GM23338 (cell line): Measurements from ENCODE around the gene PLD5. TPM values are rescaled to one million over a fixed set of nuclear protein-coding genes. Genes with fewer than 3 reads are reported as not detected.

Experiments used
- ATAC-seq: fragments of 200-7000 bp; cut with Tn5 transposase; 3 replicates; pipeline ENCODE4 v1.9.1; 2020
- DNase-seq: peaks from one replicate; pipeline ENCODE4 v3.0.0-alpha.2; 2015; ENCODE audit warnings: low spot score
- H2AFZ ChIP-seq: fragments of 200-600 bp; sonication (generic); 2 replicates; pipeline ENCODE4 v1.8.0; 2016; ENCODE audit warnings: antibody characterized with exemption, mild to moderate bottlenecking, moderate library complexity
- H3F3A ChIP-seq: fragments of 200-600 bp; sonication (generic); replicated peaks from 2 replicates; pipeline ENCODE4 v1.8.0; 2017; ENCODE audit warnings: antibody characterized with exemption, mixed run types, low read depth
- H3K27ac ChIP-seq: fragments of 200-600 bp; sonication (generic); 2 replicates; pipeline ENCODE4 v1.6.1; 2016; ENCODE audit warnings: low read depth
- H3K27me3 ChIP-seq: fragments of 200-600 bp; sonication (generic); 2 replicates; pipeline ENCODE4 v1.8.0; 2016; ENCODE audit warnings: mild to moderate bottlenecking, mixed run types, moderate library complexity; ENCODE audit not compliant: insufficient read depth
- H3K36me3 ChIP-seq: fragments of 200-600 bp; sonication (generic); 2 replicates; pipeline ENCODE4 v1.8.0; 2016; ENCODE audit warnings: mild to moderate bottlenecking; ENCODE audit not compliant: insufficient read depth
- H3K4me1 ChIP-seq: fragments of 200-600 bp; sonication (generic); 2 replicates; pipeline ENCODE4 v1.8.0; 2016; ENCODE audit warnings: mild to moderate bottlenecking, moderate library complexity; ENCODE audit not compliant: insufficient read depth
- H3K4me2 ChIP-seq: fragments of 200-600 bp; sonication (generic); 2 replicates; pipeline ENCODE4 v1.7.1; 2017; ENCODE audit warnings: mixed run types
- H3K4me3 ChIP-seq: fragments of 200-600 bp; sonication (generic); 2 replicates; pipeline ENCODE4 v1.6.1; 2016; ENCODE audit warnings: mixed run types
- H3K79me2 ChIP-seq: fragments of 200-600 bp; sonication (generic); replicated peaks from 2 replicates; pipeline ENCODE4 v1.8.0; 2017; ENCODE audit warnings: mild to moderate bottlenecking; ENCODE audit not compliant: insufficient read depth
- H3K9me2 ChIP-seq: fragments of 200-600 bp; sonication (generic); 2 replicates; pipeline ENCODE4 v1.8.0; 2017; ENCODE audit not compliant: insufficient read depth
- H4K20me1 ChIP-seq: fragments of 200-600 bp; sonication (generic); replicated peaks from 2 replicates; pipeline ENCODE4 v1.8.0; 2017; ENCODE audit warnings: mild to moderate bottlenecking; ENCODE audit not compliant: insufficient read depth
- H3K27ac Mint-ChIP-seq: 2 replicates; pipeline ENCODE4 v1.8.0; 2020; ENCODE audit warnings: inconsistent platforms, mild to moderate bottlenecking, moderate library complexity, mixed read lengths
- H3K27me3 Mint-ChIP-seq: 3 replicates; pipeline ENCODE4 v1.8.0; 2022; ENCODE audit warnings: low read depth, mild to moderate bottlenecking, moderate library complexity, mixed read lengths, inconsistent platforms; ENCODE audit not compliant: insufficient read depth, poor library complexity
- H3K36me3 Mint-ChIP-seq: 3 replicates; pipeline ENCODE4 v1.8.0; 2021; ENCODE audit warnings: low read depth, mild to moderate bottlenecking, inconsistent platforms, moderate library complexity, mixed read lengths
- H3K4me1 Mint-ChIP-seq: 3 replicates; pipeline ENCODE4 v1.8.0; 2020; ENCODE audit warnings: mild to moderate bottlenecking, inconsistent platforms, mixed read lengths
- H3K4me3 Mint-ChIP-seq: 3 replicates; pipeline ENCODE4 v1.8.0; 2021; ENCODE audit warnings: moderate library complexity, mild to moderate bottlenecking, inconsistent platforms, mixed read lengths
- H3K9me3 Mint-ChIP-seq: 3 replicates; pipeline ENCODE4 v1.8.0; 2020; ENCODE audit warnings: moderate library complexity, mild to moderate bottlenecking, inconsistent platforms, mixed read lengths
- CREB1 ChIP-seq: fragments of 250-450 bp; sonication (Bioruptor Pico); IDR thresholded peaks from 2 replicates; pipeline ENCODE4 v1.5.0; 2020; ENCODE audit warnings: low read depth, mild to moderate bottlenecking, moderate library complexity
- EZH2 ChIP-seq: fragments of 200-600 bp; sonication (generic); IDR thresholded peaks from one replicate; pipeline ENCODE4 v1.8.0; 2017; ENCODE audit warnings: antibody characterized with exemption, mild to moderate bottlenecking, low read depth; ENCODE audit not compliant: unreplicated experiment
- EZH2phosphoT487 ChIP-seq: fragments of 200-600 bp; sonication (generic); IDR thresholded peaks from one replicate; pipeline ENCODE4 v1.8.1; 2018; ENCODE audit warnings: antibody characterized with exemption; ENCODE audit not compliant: unreplicated experiment
- JUNB ChIP-seq: IDR thresholded peaks from one replicate; pipeline ENCODE4 v1.6.1; 2016; ENCODE audit warnings: antibody characterized with exemption; ENCODE audit not compliant: unreplicated experiment
- NANOG ChIP-seq: IDR thresholded peaks from 2 replicates; pipeline ENCODE4 v1.6.1; 2016; ENCODE audit warnings: antibody characterized with exemption, borderline replicate concordance
- POLR2AphosphoS5 ChIP-seq: IDR thresholded peaks from 2 replicates; pipeline ENCODE4 v1.6.1; 2016; ENCODE audit warnings: antibody characterized with exemption, low read depth
- REST ChIP-seq: IDR thresholded peaks from one replicate; pipeline ENCODE4 v1.6.1; 2018; ENCODE audit warnings: antibody characterized with exemption; ENCODE audit not compliant: unreplicated experiment
- STAT1 ChIP-seq: IDR thresholded peaks from one replicate; pipeline ENCODE4 v1.6.1; 2016; ENCODE audit warnings: antibody characterized with exemption; ENCODE audit not compliant: unreplicated experiment
- ZNF114 ChIP-seq: fragments of 250-450 bp; sonication (Bioruptor Pico); IDR thresholded peaks from 2 replicates; pipeline ENCODE4 v1.5.0; 2020; ENCODE audit warnings: mild to moderate bottlenecking, moderate library complexity
- ZNF331 ChIP-seq: fragments of 250-450 bp; sonication (Bioruptor Pico); IDR thresholded peaks from 2 replicates; pipeline ENCODE4 v1.5.0; 2020; ENCODE audit warnings: low read depth, mild to moderate bottlenecking, moderate library complexity
- long read RNA-seq: library from polyadenylated mRNA; unstranded; transcript quantifications from one replicate; pipeline ENCODE4 v2.0.0, GENCODE V29; 2020; ENCODE audit not compliant: unreplicated experiment
- polyA plus RNA-seq: library from polyadenylated mRNA; unstranded; fragments of >200 nt; fragmentation: Nextera tagmentation; extraction: Ambion mirVana; gene quantifications from 2 replicates; pipeline ENCODE4 v1.2.1, GENCODE V29; 2016
- total RNA-seq: library from RNA; depleted of rRNA; stranded (reverse); fragments of >200 nt; shearing (Covaris generic); gene quantifications from 2 replicates; pipeline ENCODE4 v1.2.3, GENCODE V29; 2014; rRNA removed
- TF ChIP-seq, protein P1 (sequence below): fragments of 250-450 bp; sonication (Bioruptor Pico); IDR thresholded peaks from 2 replicates; pipeline ENCODE4 v1.5.0; 2020; ENCODE audit warnings: mild to moderate bottlenecking, moderate library complexity
- TF ChIP-seq, protein P2 (sequence below): IDR thresholded peaks from 2 replicates; pipeline ENCODE4 v1.6.1; 2016; ENCODE audit warnings: antibody characterized with exemption
- TF ChIP-seq, protein P3 (sequence below), 2 experiments: fragments of 200-600 bp in 1 of 2; sonication (generic) in 1 of 2; conservative IDR thresholded peaks; 2 replicates each; pipeline versions ENCODE4 v1.5.1 to v1.6.1; 2016 to 2017; ENCODE audit warnings: antibody characterized with exemption in 2 of 2, low read depth in 2 of 2, mild to moderate bottlenecking in 2 of 2, moderate library complexity in 1 of 2

PLD5 gene
- total RNA-seq (4.2 and 5.8 TPM in 2 replicates), polyA plus RNA-seq (4.1 and 5.5 TPM in 2 replicates)
- long read RNA-seq, full-length matches to known transcripts: 1 of 2 reads
- long read RNA-seq, partial matches to known transcripts: 0 of 2 reads
- long read RNA-seq, other reads (novel, unspliced or antisense): 1 of 2 reads

- H4K20me1 ChIP-seq: no peaks in the 10 kb centered on the region
- TF ChIP-seq ZNF114 (CRISPR knock-in tag) (no peak), NANOG (no peak), JUNB (no peak), EZH2phosphoT487 (no peak), STAT1 (no peak), POLR2AphosphoS5 (no peak; the same call in 1 of the 2 replicates), CREB1 (CRISPR knock-in tag) (no peak), ZNF331 (CRISPR knock-in tag) (no peak), EZH2 (no peak), REST (no peak)
- TF ChIP-seq, protein P1, sequence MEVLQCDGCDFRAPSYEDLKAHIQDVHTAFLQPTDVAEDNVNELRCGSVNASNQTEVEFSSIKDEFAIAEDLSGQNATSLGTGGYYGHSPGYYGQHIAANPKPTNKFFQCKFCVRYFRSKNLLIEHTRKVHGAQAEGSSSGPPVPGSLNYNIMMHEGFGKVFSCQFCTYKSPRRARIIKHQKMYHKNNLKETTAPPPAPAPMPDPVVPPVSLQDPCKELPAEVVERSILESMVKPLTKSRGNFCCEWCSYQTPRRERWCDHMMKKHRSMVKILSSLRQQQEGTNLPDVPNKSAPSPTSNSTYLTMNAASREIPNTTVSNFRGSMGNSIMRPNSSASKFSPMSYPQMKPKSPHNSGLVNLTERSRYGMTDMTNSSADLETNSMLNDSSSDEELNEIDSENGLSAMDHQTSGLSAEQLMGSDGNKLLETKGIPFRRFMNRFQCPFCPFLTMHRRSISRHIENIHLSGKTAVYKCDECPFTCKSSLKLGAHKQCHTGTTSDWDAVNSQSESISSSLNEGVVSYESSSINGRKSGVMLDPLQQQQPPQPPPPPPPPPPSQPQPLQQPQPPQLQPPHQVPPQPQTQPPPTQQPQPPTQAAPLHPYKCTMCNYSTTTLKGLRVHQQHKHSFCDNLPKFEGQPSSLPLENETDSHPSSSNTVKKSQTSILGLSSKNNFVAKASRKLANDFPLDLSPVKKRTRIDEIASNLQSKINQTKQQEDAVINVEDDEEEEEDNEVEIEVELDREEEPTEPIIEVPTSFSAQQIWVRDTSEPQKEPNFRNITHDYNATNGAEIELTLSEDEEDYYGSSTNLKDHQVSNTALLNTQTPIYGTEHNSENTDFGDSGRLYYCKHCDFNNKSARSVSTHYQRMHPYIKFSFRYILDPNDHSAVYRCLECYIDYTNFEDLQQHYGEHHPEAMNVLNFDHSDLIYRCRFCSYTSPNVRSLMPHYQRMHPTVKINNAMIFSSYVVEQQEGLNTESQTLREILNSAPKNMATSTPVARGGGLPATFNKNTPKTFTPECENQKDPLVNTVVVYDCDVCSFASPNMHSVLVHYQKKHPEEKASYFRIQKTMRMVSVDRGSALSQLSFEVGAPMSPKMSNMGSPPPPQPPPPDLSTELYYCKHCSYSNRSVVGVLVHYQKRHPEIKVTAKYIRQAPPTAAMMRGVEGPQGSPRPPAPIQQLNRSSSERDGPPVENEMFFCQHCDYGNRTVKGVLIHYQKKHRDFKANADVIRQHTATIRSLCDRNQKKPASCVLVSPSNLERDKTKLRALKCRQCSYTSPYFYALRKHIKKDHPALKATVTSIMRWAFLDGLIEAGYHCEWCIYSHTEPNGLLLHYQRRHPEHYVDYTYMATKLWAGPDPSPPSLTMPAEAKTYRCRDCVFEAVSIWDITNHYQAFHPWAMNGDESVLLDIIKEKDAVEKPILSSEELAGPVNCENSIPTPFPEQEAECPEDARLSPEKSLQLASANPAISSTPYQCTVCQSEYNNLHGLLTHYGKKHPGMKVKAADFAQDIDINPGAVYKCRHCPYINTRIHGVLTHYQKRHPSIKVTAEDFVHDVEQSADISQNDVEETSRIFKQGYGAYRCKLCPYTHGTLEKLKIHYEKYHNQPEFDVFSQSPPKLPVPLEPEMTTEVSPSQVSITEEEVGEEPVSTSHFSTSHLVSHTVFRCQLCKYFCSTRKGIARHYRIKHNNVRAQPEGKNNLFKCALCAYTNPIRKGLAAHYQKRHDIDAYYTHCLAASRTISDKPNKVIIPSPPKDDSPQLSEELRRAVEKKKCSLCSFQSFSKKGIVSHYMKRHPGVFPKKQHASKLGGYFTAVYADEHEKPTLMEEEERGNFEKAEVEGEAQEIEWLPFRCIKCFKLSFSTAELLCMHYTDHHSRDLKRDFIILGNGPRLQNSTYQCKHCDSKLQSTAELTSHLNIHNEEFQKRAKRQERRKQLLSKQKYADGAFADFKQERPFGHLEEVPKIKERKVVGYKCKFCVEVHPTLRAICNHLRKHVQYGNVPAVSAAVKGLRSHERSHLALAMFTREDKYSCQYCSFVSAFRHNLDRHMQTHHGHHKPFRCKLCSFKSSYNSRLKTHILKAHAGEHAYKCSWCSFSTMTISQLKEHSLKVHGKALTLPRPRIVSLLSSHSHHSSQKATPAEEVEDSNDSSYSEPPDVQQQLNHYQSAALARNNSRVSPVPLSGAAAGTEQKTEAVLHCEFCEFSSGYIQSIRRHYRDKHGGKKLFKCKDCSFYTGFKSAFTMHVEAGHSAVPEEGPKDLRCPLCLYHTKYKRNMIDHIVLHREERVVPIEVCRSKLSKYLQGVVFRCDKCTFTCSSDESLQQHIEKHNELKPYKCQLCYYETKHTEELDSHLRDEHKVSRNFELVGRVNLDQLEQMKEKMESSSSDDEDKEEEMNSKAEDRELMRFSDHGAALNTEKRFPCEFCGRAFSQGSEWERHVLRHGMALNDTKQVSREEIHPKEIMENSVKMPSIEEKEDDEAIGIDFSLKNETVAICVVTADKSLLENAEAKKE (CRISPR knock-in tag): no peak
- TF ChIP-seq, protein P2, sequence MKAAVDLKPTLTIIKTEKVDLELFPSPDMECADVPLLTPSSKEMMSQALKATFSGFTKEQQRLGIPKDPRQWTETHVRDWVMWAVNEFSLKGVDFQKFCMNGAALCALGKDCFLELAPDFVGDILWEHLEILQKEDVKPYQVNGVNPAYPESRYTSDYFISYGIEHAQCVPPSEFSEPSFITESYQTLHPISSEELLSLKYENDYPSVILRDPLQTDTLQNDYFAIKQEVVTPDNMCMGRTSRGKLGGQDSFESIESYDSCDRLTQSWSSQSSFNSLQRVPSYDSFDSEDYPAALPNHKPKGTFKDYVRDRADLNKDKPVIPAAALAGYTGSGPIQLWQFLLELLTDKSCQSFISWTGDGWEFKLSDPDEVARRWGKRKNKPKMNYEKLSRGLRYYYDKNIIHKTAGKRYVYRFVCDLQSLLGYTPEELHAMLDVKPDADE: no peak
- TF ChIP-seq, protein P3, sequence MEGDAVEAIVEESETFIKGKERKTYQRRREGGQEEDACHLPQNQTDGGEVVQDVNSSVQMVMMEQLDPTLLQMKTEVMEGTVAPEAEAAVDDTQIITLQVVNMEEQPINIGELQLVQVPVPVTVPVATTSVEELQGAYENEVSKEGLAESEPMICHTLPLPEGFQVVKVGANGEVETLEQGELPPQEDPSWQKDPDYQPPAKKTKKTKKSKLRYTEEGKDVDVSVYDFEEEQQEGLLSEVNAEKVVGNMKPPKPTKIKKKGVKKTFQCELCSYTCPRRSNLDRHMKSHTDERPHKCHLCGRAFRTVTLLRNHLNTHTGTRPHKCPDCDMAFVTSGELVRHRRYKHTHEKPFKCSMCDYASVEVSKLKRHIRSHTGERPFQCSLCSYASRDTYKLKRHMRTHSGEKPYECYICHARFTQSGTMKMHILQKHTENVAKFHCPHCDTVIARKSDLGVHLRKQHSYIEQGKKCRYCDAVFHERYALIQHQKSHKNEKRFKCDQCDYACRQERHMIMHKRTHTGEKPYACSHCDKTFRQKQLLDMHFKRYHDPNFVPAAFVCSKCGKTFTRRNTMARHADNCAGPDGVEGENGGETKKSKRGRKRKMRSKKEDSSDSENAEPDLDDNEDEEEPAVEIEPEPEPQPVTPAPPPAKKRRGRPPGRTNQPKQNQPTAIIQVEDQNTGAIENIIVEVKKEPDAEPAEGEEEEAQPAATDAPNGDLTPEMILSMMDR (conservative IDR thresholded peaks at IDR 0.05; ENCODE audit: low read depth in 2 of 2): no peak; a peak in 1 of 4 replicates
- H3K27ac ChIP-seq: no peak within 1 kb of the TSS
- H3F3A ChIP-seq: no peaks in the 10 kb centered on the region
- no peak within 1 kb of the TSS for H3K27ac Mint-ChIP-seq
- H3K4me1 Mint-ChIP-seq: peaks cover 12% of the 10 kb centered on the region
- DNase-seq (peak; percentile 73), ATAC-seq (peak; percentile 55)
- peak within 1 kb of the TSS; percentile 96 for H3K4me3 ChIP-seq
- peaks cover 37% of the 10 kb centered on the region for H3K79me2 ChIP-seq
- H3K36me3 ChIP-seq: no peaks in the 10 kb centered on the region
- peaks cover 22% of the 10 kb centered on the region for H3K4me1 ChIP-seq
- peak within 1 kb of the TSS; percentile 97 for H2AFZ ChIP-seq
- no peaks in the 10 kb centered on the region for H3K9me3 Mint-ChIP-seq
- H3K36me3 Mint-ChIP-seq: no peaks in the 10 kb centered on the region
- H3K27me3 Mint-ChIP-seq: peaks cover 39% of the 10 kb centered on the region
- H3K9me2 ChIP-seq: no peaks in the 10 kb centered on the region
- peak within 1 kb of the TSS; percentile 91 for H3K4me3 Mint-ChIP-seq
- H3K27me3 ChIP-seq: peaks cover 40% of the 10 kb centered on the region
- peak within 1 kb of the TSS; percentile 97 for H3K4me2 ChIP-seq
Observed at GRCh38 chr1:242524571-242525359, at the start of gene PLD5. PLD5 (minus strand) TSS chr1:242524697.
